ENCODE results near the gene ESRRG. TPM values are rescaled to one million over a fixed set of nuclear protein-coding genes. Genes with fewer than 3 reads are reported as not detected.
"Not testable (repeated sequence)": the region's sequence is repeated elsewhere in the genome, so short reads cannot be mapped to it uniquely, and the experiment has no call there.

Gene ESRRG
- total RNA-seq, 1 donor from 2014 or later = not detected

GRCh38 chr1:216533776-216534175 lies 189.5 kb downstream of the ESRRG start:
- DNase-seq (ENCODE audit: low spot score) = no peak
- intact Hi-C loops (cut with micrococcal nuclease) = no loop called here
- Mint-ChIP-seq H3K9me3 (no peaks in the 10 kb centered on the region), H3K36me3 (ENCODE audit: low read depth) (no peaks in the 10 kb centered on the region), H3K4me3 (ENCODE audit: low read depth) (no peak overlapping the region), H3K27me3 (ENCODE audit: low read depth) (no peaks in the 10 kb centered on the region), H3K4me1 (ENCODE audit: low read depth) (no peaks in the 10 kb centered on the region), H3K27ac (no peak overlapping the region)

GRCh38 chr1:216532251-216532798 lies 190.9 kb downstream of the ESRRG start:
- DNase-seq (ENCODE audit: low spot score) = no peak
- H3K9me3 Mint-ChIP-seq = no peaks in the 10 kb centered on the region
- no peaks in the 10 kb centered on the region for H3K36me3 Mint-ChIP-seq (ENCODE audit: low read depth)
- no peaks in the 10 kb centered on the region for H3K27me3 Mint-ChIP-seq (ENCODE audit: low read depth)
- no peak overlapping the region for H3K4me3 Mint-ChIP-seq (ENCODE audit: low read depth)
- intact Hi-C loops (cut with micrococcal nuclease) = no loop called here
- no peak overlapping the region for H3K27ac Mint-ChIP-seq
- H3K4me1 Mint-ChIP-seq (ENCODE audit: low read depth) = no peaks in the 10 kb centered on the region

GRCh38 chr1:216531263-216532239 lies 191.7 kb downstream of the ESRRG start:
- H3K27ac Mint-ChIP-seq = no peak overlapping the region
- no peaks in the 10 kb centered on the region for H3K27me3 Mint-ChIP-seq (ENCODE audit: low read depth)
- no peaks in the 10 kb centered on the region for H3K4me1 Mint-ChIP-seq (ENCODE audit: low read depth)
- no peaks in the 10 kb centered on the region for H3K36me3 Mint-ChIP-seq (ENCODE audit: low read depth)
- intact Hi-C loops (cut with micrococcal nuclease) = no loop called here
- no peaks in the 10 kb centered on the region for H3K9me3 Mint-ChIP-seq
- H3K4me3 Mint-ChIP-seq (ENCODE audit: low read depth) = peak overlapping the region; percentile 53
- DNase-seq (ENCODE audit: low spot score) = no peak

GRCh38 chr1:216529851-216530250 lies 193.4 kb downstream of the ESRRG start:
- H3K27ac Mint-ChIP-seq; H3K27me3 Mint-ChIP-seq (ENCODE audit: low read depth); H3K9me3 Mint-ChIP-seq; DNase-seq (ENCODE audit: low spot score); H3K36me3 Mint-ChIP-seq (ENCODE audit: low read depth); H3K4me1 Mint-ChIP-seq (ENCODE audit: low read depth); intact Hi-C loops (cut with micrococcal nuclease); H3K4me3 Mint-ChIP-seq (ENCODE audit: low read depth): not testable (repeated sequence)

GRCh38 chr1:216528816-216529215 lies 194.4 kb downstream of the ESRRG start:
- Mint-ChIP-seq H3K9me3 (no peaks in the 10 kb centered on the region), H3K36me3 (ENCODE audit: low read depth) (no peaks in the 10 kb centered on the region), H3K27ac (no peak overlapping the region), H3K4me1 (ENCODE audit: low read depth) (no peaks in the 10 kb centered on the region), H3K27me3 (ENCODE audit: low read depth) (no peaks in the 10 kb centered on the region), H3K4me3 (ENCODE audit: low read depth) (no peak overlapping the region)
- intact Hi-C loops (cut with micrococcal nuclease) = no loop called here
- DNase-seq (ENCODE audit: low spot score) = no peak

- Mint-ChIP-seq H3K27ac (no peak overlapping the region), H3K4me1 (ENCODE audit: low read depth) (no peaks in the 10 kb centered on the region), H3K27me3 (ENCODE audit: low read depth) (no peaks in the 10 kb centered on the region), H3K4me3 (ENCODE audit: low read depth) (no peak overlapping the region), H3K9me3 (no peaks in the 10 kb centered on the region), H3K36me3 (ENCODE audit: low read depth) (no peaks in the 10 kb centered on the region)
- intact Hi-C loops (cut with micrococcal nuclease) = no loop called here
- DNase-seq (ENCODE audit: low spot score) = no peak
Observed at GRCh38 chr1:216523449-216524190, 199.6 kb downstream of the ESRRG start.

GRCh38 chr1:216523043-216523442 lies 200.2 kb downstream of the ESRRG start:
- no peak for DNase-seq (ENCODE audit: low spot score)
- H3K9me3 Mint-ChIP-seq = no peaks in the 10 kb centered on the region
- no peaks in the 10 kb centered on the region for H3K27me3 Mint-ChIP-seq (ENCODE audit: low read depth)
- H3K27ac Mint-ChIP-seq = no peak overlapping the region
- no peaks in the 10 kb centered on the region for H3K4me1 Mint-ChIP-seq (ENCODE audit: low read depth)
- no peaks in the 10 kb centered on the region for H3K36me3 Mint-ChIP-seq (ENCODE audit: low read depth)
- intact Hi-C loops (cut with micrococcal nuclease) = no loop called here
- H3K4me3 Mint-ChIP-seq (ENCODE audit: low read depth) = no peak overlapping the region

GRCh38 chr1:216521477-216521876 lies 201.8 kb downstream of the ESRRG start:
- Mint-ChIP-seq H3K4me3 (ENCODE audit: low read depth) (no peak overlapping the region), H3K36me3 (ENCODE audit: low read depth) (no peaks in the 10 kb centered on the region), H3K4me1 (ENCODE audit: low read depth) (no peaks in the 10 kb centered on the region), H3K27ac (no peak overlapping the region), H3K27me3 (ENCODE audit: low read depth) (no peaks in the 10 kb centered on the region), H3K9me3 (no peaks in the 10 kb centered on the region)
- DNase-seq (ENCODE audit: low spot score) = no peak
- intact Hi-C loops (cut with micrococcal nuclease) = no loop called here

- H3K27me3 Mint-ChIP-seq (ENCODE audit: low read depth) = no peaks in the 10 kb centered on the region
- no peak overlapping the region for H3K27ac Mint-ChIP-seq
- no peaks in the 10 kb centered on the region for H3K4me1 Mint-ChIP-seq (ENCODE audit: low read depth)
- H3K36me3 Mint-ChIP-seq (ENCODE audit: low read depth) = no peaks in the 10 kb centered on the region
- H3K9me3 Mint-ChIP-seq = no peaks in the 10 kb centered on the region
- DNase-seq (ENCODE audit: low spot score) = no peak
- intact Hi-C loops (cut with micrococcal nuclease) = no loop called here
- H3K4me3 Mint-ChIP-seq (ENCODE audit: low read depth) = no peak overlapping the region
Observed at GRCh38 chr1:216518844-216519627, 204.2 kb downstream of the ESRRG start.

GRCh38 chr1:216502528-216503162 lies 220.6 kb downstream of the ESRRG start:
- Mint-ChIP-seq H3K36me3 (ENCODE audit: low read depth) (no peaks in the 10 kb centered on the region), H3K4me3 (ENCODE audit: low read depth) (no peak overlapping the region), H3K9me3 (no peaks in the 10 kb centered on the region), H3K4me1 (ENCODE audit: low read depth) (no peaks in the 10 kb centered on the region), H3K27ac (no peak overlapping the region), H3K27me3 (ENCODE audit: low read depth) (no peaks in the 10 kb centered on the region)
- intact Hi-C loops (cut with micrococcal nuclease) = no loop called here
- no peak for DNase-seq (ENCODE audit: low spot score)

GRCh38 chr1:216500273-216500967 lies 222.8 kb downstream of the ESRRG start:
- Mint-ChIP-seq H3K4me1 (ENCODE audit: low read depth) (no peaks in the 10 kb centered on the region), H3K27ac (no peak overlapping the region), H3K36me3 (ENCODE audit: low read depth) (no peaks in the 10 kb centered on the region), H3K4me3 (ENCODE audit: low read depth) (no peak overlapping the region), H3K27me3 (ENCODE audit: low read depth) (no peaks in the 10 kb centered on the region), H3K9me3 (no peaks in the 10 kb centered on the region)
- intact Hi-C loops (cut with micrococcal nuclease) = no loop called here
- DNase-seq (ENCODE audit: low spot score) = no peak
